ENCODE data around the gene VAPB. TPM values are rescaled to one million over a fixed set of nuclear protein-coding genes. Genes with fewer than 3 reads are reported as not detected.
A peak's percentile ranks its signal among the peaks of the same experiment; 100 is the strongest.

Gene VAPB
- total RNA-seq, 1 donor from 2014 or later = 12.9 TPM

DNA sequence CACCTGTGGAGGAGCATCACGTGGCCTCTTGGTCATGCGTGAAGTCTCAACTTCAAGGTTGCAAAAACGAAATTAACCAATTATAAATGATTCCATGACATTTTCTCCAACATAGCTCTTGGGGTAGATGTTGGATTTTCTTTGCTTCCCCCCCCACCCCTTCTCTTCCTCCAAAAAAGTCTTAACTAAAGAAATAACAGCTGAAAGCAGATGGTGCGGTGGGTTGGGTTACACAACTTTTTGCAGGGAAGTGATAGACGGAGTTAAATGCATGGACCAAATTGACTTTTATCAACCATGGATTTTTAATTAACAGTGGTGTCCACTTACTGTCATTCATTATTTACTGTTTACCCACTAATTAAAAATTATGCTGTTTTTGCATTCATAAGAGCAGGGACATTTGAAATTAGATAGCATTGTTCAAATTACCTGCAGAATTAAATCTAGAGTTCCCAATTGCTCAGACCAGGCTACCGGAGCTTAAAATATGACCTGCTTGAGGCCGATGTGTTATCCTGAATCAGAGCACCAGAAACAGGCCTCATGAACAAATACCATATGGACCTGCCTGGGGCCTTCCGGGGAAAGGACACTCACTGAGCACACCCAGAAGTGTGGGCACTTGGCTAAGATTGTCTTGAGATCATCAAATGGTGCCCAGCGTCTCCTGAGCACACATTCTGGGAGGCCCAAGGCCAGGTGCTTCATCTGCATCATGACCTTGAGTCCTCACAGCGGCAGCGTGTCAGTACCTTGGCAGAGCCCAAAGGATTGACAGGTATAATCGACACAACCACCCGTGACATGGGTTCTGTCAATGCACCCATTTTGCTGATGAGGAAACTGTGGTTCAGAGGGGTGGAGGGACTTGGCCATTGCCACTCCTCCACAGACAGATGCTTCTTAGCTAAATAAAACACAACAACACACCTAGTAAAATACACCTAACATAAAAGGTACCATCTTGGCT lies 84.7 kb downstream of the VAPB start:
- H3K36me3 ChIP-seq (ENCODE audit: control insufficient read depth, insufficient read depth, low read length) = no peaks in the 10 kb centered on the region
- DNase-seq (ENCODE audit: low read depth) = no peak
- TF ChIP-seq, protein P1, sequence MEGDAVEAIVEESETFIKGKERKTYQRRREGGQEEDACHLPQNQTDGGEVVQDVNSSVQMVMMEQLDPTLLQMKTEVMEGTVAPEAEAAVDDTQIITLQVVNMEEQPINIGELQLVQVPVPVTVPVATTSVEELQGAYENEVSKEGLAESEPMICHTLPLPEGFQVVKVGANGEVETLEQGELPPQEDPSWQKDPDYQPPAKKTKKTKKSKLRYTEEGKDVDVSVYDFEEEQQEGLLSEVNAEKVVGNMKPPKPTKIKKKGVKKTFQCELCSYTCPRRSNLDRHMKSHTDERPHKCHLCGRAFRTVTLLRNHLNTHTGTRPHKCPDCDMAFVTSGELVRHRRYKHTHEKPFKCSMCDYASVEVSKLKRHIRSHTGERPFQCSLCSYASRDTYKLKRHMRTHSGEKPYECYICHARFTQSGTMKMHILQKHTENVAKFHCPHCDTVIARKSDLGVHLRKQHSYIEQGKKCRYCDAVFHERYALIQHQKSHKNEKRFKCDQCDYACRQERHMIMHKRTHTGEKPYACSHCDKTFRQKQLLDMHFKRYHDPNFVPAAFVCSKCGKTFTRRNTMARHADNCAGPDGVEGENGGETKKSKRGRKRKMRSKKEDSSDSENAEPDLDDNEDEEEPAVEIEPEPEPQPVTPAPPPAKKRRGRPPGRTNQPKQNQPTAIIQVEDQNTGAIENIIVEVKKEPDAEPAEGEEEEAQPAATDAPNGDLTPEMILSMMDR (IDR thresholded peaks at IDR 0.05; ENCODE audit: insufficient read depth, low read length, severe bottlenecking) = no peak
- H3K4me3 ChIP-seq (ENCODE audit: low read depth, low read length) = no peak overlapping the region
- H3K27me3 ChIP-seq (ENCODE audit: control insufficient read depth, insufficient read depth, low read length) = no peaks in the 10 kb centered on the region
- FAIRE-seq = no peak

DNA sequence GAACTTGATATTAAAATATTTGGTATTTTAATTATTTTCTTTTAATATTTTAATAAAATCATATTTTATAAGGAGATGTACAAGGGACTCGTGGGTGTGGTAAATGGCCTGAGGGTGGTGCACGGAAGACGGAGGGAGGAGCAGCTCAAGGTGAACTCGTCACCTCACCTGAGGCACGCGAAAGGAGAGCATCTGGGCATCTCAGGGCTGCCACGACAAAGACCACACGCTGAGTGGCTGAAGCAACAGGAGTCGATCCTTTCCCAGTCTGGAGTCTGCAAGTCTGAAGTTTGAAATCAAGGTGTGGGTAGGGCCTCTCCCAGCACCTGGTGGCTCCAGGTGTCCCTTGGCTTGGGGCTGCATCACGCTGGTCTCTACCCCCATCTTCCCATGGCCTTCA lies 86.4 kb downstream of the VAPB start:
- TF ChIP-seq, protein P1 (IDR thresholded peaks at IDR 0.05; ENCODE audit: insufficient read depth, low read length, severe bottlenecking) = no peak
- no peak for DNase-seq (ENCODE audit: low read depth)
- H3K27me3 ChIP-seq (ENCODE audit: control insufficient read depth, insufficient read depth, low read length) = no peaks in the 10 kb centered on the region
- H3K4me3 ChIP-seq (ENCODE audit: low read depth, low read length) = no peak overlapping the region
- H3K36me3 ChIP-seq (ENCODE audit: control insufficient read depth, insufficient read depth, low read length) = no peaks in the 10 kb centered on the region
- FAIRE-seq = no peak

DNA sequence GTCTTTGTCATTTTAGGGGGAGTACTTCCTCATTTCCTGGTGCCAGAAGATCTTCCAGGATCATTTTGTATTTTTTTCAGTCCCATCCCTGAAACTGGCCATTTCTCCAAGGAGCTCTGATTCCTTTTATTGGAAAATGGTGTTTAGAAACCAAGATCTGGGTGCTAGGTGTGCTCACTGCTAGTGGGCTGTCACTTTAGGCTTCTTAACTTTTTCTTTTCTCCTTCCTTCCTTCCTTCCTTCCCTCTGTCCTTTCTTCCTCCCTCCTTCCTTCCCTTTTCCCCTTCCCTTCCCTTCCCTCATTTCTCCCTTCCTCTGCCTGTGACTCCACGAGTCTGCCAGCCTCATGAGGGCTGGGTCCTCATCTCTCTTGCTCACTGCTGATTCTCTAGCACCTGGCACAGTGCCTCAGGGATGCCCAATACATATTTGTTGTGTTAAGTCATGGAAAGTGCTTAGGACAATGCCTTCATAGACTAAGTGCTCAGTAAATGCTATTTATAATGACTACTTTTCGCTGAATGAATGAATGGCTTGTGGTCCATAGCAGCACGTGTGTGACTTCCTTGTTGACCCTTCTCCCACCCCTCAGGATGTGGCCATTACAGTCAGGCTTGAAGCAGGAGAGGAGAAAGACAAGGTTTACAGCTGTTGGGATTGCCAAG lies 89.2 kb downstream of the VAPB start:
- Histone ChIP-seq H3K27me3 (ENCODE audit: control insufficient read depth, insufficient read depth, low read length) (no peaks in the 10 kb centered on the region), H3K4me3 (ENCODE audit: low read depth, low read length) (no peak overlapping the region), H3K36me3 (ENCODE audit: control insufficient read depth, insufficient read depth, low read length) (no peaks in the 10 kb centered on the region)
- FAIRE-seq (no peak), DNase-seq (ENCODE audit: low read depth) (peak; percentile 61)
- TF ChIP-seq, protein P1 (IDR thresholded peaks at IDR 0.05; ENCODE audit: insufficient read depth, low read length, severe bottlenecking) = no peak

DNA sequence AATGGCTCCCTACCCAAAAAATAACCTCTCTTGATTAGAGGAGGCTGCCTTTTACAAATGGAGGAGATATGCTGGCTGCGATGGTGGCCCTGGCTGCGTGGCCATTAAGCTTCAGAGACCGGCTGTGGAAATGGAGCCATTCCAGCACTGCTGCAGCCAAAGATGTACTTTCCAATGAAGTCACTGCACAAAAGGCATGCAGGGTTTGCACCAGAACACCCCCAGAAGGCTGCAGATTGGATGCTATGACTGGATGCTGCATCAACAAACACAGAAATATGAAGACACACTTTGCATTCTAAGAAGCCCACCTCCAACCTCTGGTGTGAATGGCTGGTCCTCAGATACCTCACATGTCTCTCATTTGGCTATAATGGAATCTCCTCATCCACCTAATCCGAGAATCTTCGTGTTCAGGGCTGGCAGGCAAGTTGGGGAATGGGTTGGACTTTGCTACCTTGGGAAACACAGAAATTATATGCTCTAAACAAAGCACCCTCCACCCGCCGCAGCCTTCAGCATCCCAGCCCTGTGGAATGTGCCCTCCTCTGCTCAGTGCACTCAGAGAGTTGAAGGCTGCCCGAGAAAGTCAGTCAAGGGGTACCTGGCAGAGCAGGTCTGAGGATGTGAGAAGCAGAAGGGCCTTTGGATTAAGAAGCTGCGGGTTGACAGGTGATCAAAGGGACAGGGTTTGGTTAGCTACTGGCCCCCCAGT lies 90.9 kb downstream of the VAPB start:
- Histone ChIP-seq H3K4me3 (ENCODE audit: low read depth, low read length) (no peak overlapping the region), H3K36me3 (ENCODE audit: control insufficient read depth, insufficient read depth, low read length) (no peaks in the 10 kb centered on the region), H3K27me3 (ENCODE audit: control insufficient read depth, insufficient read depth, low read length) (no peaks in the 10 kb centered on the region)
- no peak for FAIRE-seq
- no peak for DNase-seq (ENCODE audit: low read depth)
- TF ChIP-seq, protein P1 (IDR thresholded peaks at IDR 0.05; ENCODE audit: insufficient read depth, low read length, severe bottlenecking) = no peak

DNA sequence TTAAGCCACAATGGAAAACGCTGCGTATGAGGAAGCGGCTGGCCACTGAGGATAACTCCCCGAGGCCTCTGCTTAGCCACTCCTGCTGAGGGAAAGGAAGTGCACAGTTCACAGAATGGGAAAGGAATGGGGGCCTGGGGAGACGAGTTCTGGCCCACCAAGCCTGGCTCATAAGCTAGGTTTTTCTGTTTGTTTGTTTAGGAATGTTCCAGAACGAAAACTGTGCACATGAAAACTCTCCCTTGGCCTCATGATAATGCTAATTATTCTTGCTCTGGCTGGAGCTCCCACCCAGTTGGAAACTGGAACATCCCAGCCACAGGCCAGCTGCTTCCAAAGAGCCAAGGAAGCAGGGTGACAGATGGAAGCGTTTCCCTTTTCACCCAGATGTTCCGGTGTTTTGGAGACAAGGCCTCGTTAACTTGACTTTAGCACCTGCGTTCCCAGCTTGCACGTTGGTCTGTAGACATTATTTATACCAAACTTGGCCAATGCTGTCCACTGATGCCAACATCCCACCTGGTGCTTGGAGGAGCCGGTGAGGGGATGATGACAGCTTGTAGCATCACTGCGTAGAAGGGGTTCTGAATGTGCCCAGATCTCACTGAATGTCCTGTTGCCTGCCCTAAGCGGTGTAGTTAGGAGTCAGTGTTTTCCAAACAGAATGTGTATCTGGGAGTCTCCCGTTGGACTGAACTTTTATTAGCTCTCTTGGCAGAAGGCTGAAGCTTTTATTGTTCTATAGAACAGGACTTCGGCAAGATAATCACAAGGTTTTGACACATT lies 91.7 kb downstream of the VAPB start:
- TF ChIP-seq, protein P1 (IDR thresholded peaks at IDR 0.05; ENCODE audit: insufficient read depth, low read length, severe bottlenecking) = no peak
- DNase-seq (ENCODE audit: low read depth) = no peak
- FAIRE-seq = no peak
- H3K4me3 ChIP-seq (ENCODE audit: low read depth, low read length) = no peak overlapping the region
- no peaks in the 10 kb centered on the region for H3K27me3 ChIP-seq (ENCODE audit: control insufficient read depth, insufficient read depth, low read length)
- H3K36me3 ChIP-seq (ENCODE audit: control insufficient read depth, insufficient read depth, low read length) = no peaks in the 10 kb centered on the region
